C4-2B (cell line): ENCODE results near the gene FAM200A.

Experiments
- ZFX ChIP-seq: fragments of 450-650 bp; IDR thresholded peaks from 2 replicates; pipeline ENCODE4 v1.6.1; 2017
- TF ChIP-seq, protein P1 (sequence below): fragments of 450-650 bp; conservative IDR thresholded peaks from 2 replicates; pipeline ENCODE4 v1.5.1; 2017; ENCODE audit warnings: mild to moderate bottlenecking

GRCh38 chr7:99599836-99600235, 47.9 kb upstream of the FAM200A start:
- TF ChIP-seq, protein P1, sequence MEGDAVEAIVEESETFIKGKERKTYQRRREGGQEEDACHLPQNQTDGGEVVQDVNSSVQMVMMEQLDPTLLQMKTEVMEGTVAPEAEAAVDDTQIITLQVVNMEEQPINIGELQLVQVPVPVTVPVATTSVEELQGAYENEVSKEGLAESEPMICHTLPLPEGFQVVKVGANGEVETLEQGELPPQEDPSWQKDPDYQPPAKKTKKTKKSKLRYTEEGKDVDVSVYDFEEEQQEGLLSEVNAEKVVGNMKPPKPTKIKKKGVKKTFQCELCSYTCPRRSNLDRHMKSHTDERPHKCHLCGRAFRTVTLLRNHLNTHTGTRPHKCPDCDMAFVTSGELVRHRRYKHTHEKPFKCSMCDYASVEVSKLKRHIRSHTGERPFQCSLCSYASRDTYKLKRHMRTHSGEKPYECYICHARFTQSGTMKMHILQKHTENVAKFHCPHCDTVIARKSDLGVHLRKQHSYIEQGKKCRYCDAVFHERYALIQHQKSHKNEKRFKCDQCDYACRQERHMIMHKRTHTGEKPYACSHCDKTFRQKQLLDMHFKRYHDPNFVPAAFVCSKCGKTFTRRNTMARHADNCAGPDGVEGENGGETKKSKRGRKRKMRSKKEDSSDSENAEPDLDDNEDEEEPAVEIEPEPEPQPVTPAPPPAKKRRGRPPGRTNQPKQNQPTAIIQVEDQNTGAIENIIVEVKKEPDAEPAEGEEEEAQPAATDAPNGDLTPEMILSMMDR: no peak
- no peak for TF ChIP-seq ZFX
